Measurements from ENCODE around the gene DTNB.

DNA sequence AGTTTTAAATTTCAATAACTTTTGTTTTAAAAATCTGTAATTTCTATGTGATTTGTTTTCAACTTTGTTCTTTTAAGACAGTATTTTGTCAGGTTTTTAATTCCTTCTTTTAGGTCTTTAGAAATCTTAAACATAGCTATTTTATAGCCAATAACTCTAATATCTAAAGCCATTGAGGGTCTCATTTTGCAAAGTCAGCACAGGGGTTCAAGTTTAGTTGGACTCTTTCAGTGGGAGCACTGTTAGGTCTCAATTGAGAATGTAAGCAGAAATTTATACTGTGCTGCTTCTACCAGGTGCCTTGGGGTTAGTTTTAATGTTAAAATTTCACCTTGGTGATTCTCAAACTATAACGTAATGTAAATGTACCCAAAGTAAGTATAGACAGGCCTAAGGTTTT, 226.4 kb downstream of the DTNB start:
- TF ChIP-seq GATA3 (IDR thresholded peaks at IDR 0.05; ENCODE audit: low read depth, low read length): no peak
- no peak for TF ChIP-seq GATA2 (IDR thresholded peaks at IDR 0.05; ENCODE audit: low read depth, low read length)
